Erythroblast (primary cell): ENCODE results near the gene VASH1.

Experiments
- GATA1 ChIP-seq: IDR thresholded peaks from 2 replicates; pipeline ENCODE4 v1.6.1; 2011; ENCODE audit warnings: low read depth, mild to moderate bottlenecking, control low read depth, low read length, moderate library complexity
- POLR2A ChIP-seq: IDR thresholded peaks from 2 replicates; pipeline ENCODE4 v1.6.1; 2011; ENCODE audit warnings: mild to moderate bottlenecking, low read length

DNA sequence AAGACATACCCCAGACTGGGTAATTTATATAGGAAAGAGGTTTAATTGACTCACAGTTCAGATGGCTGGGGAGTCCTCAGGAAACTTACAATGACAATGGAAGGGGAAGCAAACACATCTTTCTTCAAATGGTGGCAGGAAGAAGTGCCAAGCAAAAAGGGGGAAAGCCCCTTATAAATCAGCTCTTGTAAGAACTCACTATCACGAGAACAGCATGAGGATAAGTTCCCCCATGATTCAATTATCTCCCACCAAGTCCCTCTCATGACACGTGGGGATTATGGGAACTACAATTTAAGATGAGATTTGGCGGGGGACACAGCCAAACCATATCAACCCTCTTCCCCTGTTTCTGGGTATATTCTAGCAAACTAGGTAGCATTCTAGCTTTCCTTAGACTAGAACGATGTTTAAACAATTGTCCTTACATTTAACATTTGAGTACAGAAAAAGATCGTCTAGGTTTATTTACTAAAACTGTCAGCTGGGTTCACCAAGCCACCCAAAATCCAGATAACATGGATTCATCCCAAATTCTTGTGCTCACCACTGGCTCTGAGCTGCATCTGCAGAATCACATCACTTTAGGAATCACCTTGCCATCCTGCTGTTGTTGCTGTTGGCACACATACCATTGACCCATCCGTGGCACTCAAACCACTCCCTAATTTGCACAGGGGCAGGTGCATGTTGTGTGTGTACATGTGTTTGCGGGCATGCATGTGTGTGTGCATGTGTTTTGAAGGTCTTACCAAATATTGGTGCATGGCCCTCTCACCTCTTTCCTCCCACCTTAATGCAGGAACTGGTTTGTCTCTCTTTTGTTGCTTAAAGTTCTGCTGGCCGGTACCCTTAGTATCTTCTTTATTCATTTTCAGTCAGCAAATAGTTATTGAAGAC lies 36.4 kb upstream of the VASH1 start:
- TF ChIP-seq POLR2A, result no peak
- no peak for TF ChIP-seq GATA1
